AG09309 (cell line): ENCODE measurements around the gene UBE2G1.

Experiments used
- DNase-seq: peaks from one replicate; pipeline ENCODE4 v3.0.0-alpha.2; 2010; ENCODE audit warnings: low read depth
- H3K4me3 ChIP-seq: 2 replicates; pipeline ENCODE4 v1.5.1; 2011; ENCODE audit warnings: mild to moderate bottlenecking, low read depth, low read length, moderate library complexity; ENCODE audit not compliant: control insufficient read depth
- TF ChIP-seq, protein P1 (sequence below): IDR thresholded peaks from 2 replicates; pipeline ENCODE4 v1.5.1; 2011; ENCODE audit warnings: mild to moderate bottlenecking, low read depth, low read length, inconsistent platforms; ENCODE audit not compliant: insufficient read depth, control insufficient read depth; ENCODE audit errors: missing control alignments

UBE2G1 gene

DNA sequence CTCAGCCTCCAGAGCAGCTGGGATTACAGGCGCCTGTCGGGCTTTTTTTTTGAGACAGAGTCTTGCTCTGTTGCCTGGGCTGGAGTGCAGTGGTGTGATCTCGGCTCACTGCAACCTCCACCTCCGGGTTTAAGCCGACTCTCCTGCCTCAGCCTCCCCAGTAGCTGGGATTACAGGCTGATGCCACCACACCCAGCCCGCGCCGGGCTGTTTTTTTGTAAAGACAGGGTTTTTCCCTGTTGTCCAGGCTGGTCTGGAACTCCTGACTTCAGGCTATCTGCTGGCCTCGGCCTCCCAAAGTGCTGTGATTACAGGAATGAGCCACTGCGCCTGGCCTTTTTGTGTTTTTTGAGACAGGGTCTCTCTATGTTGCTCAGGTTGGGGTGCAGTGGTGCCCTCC lies 39.9 kb upstream of the UBE2G1 start:
- DNase-seq = no peak
- TF ChIP-seq, protein P1, sequence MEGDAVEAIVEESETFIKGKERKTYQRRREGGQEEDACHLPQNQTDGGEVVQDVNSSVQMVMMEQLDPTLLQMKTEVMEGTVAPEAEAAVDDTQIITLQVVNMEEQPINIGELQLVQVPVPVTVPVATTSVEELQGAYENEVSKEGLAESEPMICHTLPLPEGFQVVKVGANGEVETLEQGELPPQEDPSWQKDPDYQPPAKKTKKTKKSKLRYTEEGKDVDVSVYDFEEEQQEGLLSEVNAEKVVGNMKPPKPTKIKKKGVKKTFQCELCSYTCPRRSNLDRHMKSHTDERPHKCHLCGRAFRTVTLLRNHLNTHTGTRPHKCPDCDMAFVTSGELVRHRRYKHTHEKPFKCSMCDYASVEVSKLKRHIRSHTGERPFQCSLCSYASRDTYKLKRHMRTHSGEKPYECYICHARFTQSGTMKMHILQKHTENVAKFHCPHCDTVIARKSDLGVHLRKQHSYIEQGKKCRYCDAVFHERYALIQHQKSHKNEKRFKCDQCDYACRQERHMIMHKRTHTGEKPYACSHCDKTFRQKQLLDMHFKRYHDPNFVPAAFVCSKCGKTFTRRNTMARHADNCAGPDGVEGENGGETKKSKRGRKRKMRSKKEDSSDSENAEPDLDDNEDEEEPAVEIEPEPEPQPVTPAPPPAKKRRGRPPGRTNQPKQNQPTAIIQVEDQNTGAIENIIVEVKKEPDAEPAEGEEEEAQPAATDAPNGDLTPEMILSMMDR = no peak
- no peak overlapping the region for H3K4me3 ChIP-seq

- H3K4me3 ChIP-seq = no peak overlapping the region
- DNase-seq = no peak
- TF ChIP-seq, protein P1 = no peak
These were observed 39.2 kb upstream of the UBE2G1 start for GRCh38 chr17:4405699-4406098.

DNA sequence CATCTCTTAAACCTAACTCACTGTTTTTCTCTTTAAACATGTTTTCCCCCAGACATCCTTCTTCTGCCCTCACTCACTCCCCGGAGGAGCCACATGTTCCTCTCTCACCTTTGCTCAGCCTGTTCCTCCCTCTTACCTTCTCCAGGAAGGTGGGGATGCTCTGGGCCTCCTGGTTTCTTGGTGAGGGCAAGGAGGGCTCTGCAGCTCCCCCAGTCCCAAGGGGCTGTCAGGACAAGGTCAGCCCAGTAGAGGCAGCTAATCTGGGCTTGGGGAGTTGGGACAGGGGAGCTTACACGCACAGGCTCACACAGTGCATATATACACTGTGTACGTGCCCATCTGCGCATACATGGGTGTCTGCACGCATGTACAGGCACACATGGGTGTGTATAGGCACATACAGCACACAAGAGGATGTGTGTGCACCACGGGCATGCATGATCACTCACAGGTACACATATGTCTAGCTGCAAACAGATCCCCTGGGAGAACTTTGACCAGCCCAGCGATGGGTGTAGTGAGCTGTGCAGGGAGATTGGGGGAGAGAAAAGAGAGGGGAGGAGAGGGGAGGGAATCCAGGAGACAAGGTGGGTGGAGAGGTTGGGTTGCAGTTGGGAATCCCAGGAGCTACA lies 38.7 kb upstream of the UBE2G1 start:
- TF ChIP-seq, protein P1 = no peak
- no peak for DNase-seq
- no peak overlapping the region for H3K4me3 ChIP-seq

- no peak for DNase-seq
- TF ChIP-seq, protein P1 = no peak
- no peak overlapping the region for H3K4me3 ChIP-seq
These were observed 31.4 kb upstream of the UBE2G1 start for GRCh38 chr17:4397840-4398239.

DNA sequence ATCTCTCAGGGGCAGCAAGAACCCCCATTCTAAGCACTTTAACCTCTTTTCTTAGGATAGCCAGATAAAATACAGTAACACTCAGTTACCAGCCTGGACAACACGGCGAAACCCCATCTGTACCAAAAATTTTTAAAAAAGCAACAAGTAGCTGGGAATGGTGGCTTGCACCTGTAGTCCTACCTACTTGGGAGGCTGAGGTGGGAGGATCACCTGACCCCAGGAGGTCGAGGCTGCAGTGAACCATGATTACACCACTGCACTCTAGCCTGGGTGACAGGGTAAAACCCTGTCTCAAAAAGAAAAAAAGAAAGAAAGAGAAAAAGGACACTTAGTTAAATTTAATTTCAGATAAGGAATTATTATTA lies 28.6 kb upstream of the UBE2G1 start:
- DNase-seq = no peak
- TF ChIP-seq, protein P1 = no peak

GRCh38 chr17:4394208-4395110 lies 28.0 kb upstream of the UBE2G1 start:
- H3K4me3 ChIP-seq = no peak overlapping the region

More for the DNA sequence above, 28.6 kb upstream of the UBE2G1 start:
- H3K4me3 ChIP-seq = no peak overlapping the region

More at GRCh38 chr17:4394208-4395110, 28.0 kb upstream of the UBE2G1 start:
- DNase-seq = no peak
- TF ChIP-seq, protein P1 = no peak
